Measurements from ENCODE around the gene P2RY8.
"Not testable (repeated sequence)": the region's sequence is repeated elsewhere in the genome, so short reads cannot be mapped to it uniquely, and the experiment has no call there.

P2RY8 gene

GRCh38 chrX:1465286-1466231, 71.4 kb downstream of the P2RY8 start:
- FAIRE-seq: no peak

GRCh38 chrX:1464971-1465285, 72.1 kb downstream of the P2RY8 start:
- no peak for FAIRE-seq

More at GRCh38 chrX:1465286-1466231, 71.4 kb downstream of the P2RY8 start:
- no peak for DNase-seq (ENCODE audit: low spot score)

GRCh38 chrX:1464041-1464970, 72.7 kb downstream of the P2RY8 start:
- no peak for FAIRE-seq

More at GRCh38 chrX:1464971-1465285, 72.1 kb downstream of the P2RY8 start:
- DNase-seq (ENCODE audit: low spot score): no peak

GRCh38 chrX:1463581-1463980, 73.4 kb downstream of the P2RY8 start:
- no peak for DNase-seq (ENCODE audit: low spot score)
- FAIRE-seq: no peak

More at GRCh38 chrX:1464041-1464970, 72.7 kb downstream of the P2RY8 start:
- no peak for DNase-seq (ENCODE audit: low spot score)

- FAIRE-seq (peak; percentile 30), DNase-seq (ENCODE audit: low spot score) (peak; percentile 52)
Measured at GRCh38 chrX:1462596-1463251, 74.3 kb downstream of the P2RY8 start.

GRCh38 chrX:1462110-1462509, 74.9 kb downstream of the P2RY8 start:
- no peak for DNase-seq (ENCODE audit: low spot score)
- FAIRE-seq: peak; percentile 63

GRCh38 chrX:1455948-1456280, 81.1 kb downstream of the P2RY8 start:
- no peak for FAIRE-seq

GRCh38 chrX:1453951-1454785, 82.8 kb downstream of the P2RY8 start:
- FAIRE-seq (no peak), DNase-seq (ENCODE audit: low spot score) (peak; percentile 53)

More at GRCh38 chrX:1455948-1456280, 81.1 kb downstream of the P2RY8 start:
- DNase-seq (ENCODE audit: low spot score): no peak

GRCh38 chrX:1453395-1453783, 83.6 kb downstream of the P2RY8 start:
- DNase-seq (ENCODE audit: low spot score) (no peak), FAIRE-seq (no peak)

GRCh38 chrX:1452516-1453394, 84.2 kb downstream of the P2RY8 start, which contains the start of gene ASMTL:
Gene ASMTL, minus strand, starts transcription at chrX:1452909. Its CDS starts 69 bp downstream, at chrX:1452840.
- peak; percentile 99 for DNase-seq (ENCODE audit: low spot score)

GRCh38 chrX:1451661-1452515, 85.1 kb downstream of the P2RY8 start:
- no peak for FAIRE-seq
- no peak for DNase-seq (ENCODE audit: low spot score)

More at GRCh38 chrX:1452516-1453394, 84.2 kb downstream of the P2RY8 start, which contains the start of gene ASMTL:
- peak; percentile 83 for FAIRE-seq

- no peak for FAIRE-seq
Measured at GRCh38 chrX:1451251-1451660, 85.7 kb downstream of the P2RY8 start.

GRCh38 chrX:1450361-1451161, 86.4 kb downstream of the P2RY8 start:
- no peak for DNase-seq (ENCODE audit: low spot score)
- FAIRE-seq: no peak

More at GRCh38 chrX:1451251-1451660, 85.7 kb downstream of the P2RY8 start:
- DNase-seq (ENCODE audit: low spot score): no peak

GRCh38 chrX:1449823-1450149, 87.2 kb downstream of the P2RY8 start:
- DNase-seq (ENCODE audit: low spot score) (no peak), FAIRE-seq (no peak)

GRCh38 chrX:1449036-1449822, 87.8 kb downstream of the P2RY8 start:
- no peak for FAIRE-seq
- no peak for DNase-seq (ENCODE audit: low spot score)

- FAIRE-seq; DNase-seq (ENCODE audit: low spot score): not testable (repeated sequence)
Measured at GRCh38 chrX:1448573-1449001, 88.4 kb downstream of the P2RY8 start.
